A549 (cell line): ENCODE results near the gene AMACR. TPM values are rescaled to one million over a fixed set of nuclear protein-coding genes. Genes with fewer than 3 reads are reported as not detected.

Experiments
- ATAC-seq, 2 experiments: fragments of 200-7000 bp in 1 of 2; fragments of >200 bp in 1 of 2; cut with Nextera tagmentation in 1 of 2; cut with Tn5 transposase in 1 of 2; 3 replicates each; pipeline versions ENCODE4 v1.8.0 to v1.9.1; 2018 to 2020; ENCODE audit warnings: mild to moderate bottlenecking in 1 of 2, moderate library complexity in 1 of 2
- CTCF ChIA-PET: fragments of 300-600 bp; sonication (Branson Sonifier 250); formaldehyde crosslinking; extraction: SDS; loops from one replicate; lab custom pipeline; 2021; ENCODE audit warnings: antibody characterized with exemption, inconsistent platforms; lab: Yijun Ruan, JAX
- POLR2A ChIA-PET: fragments of 350-600 bp; formaldehyde crosslinking; extraction: SDS; loops from one replicate; lab custom pipeline; 2021; ENCODE audit warnings: antibody characterized with exemption, inconsistent platforms; lab: Yijun Ruan, JAX
- DNase-seq, 2 experiments: peaks; one replicate each; pipeline versions ENCODE4 v3.0.0 to v3.0.0-alpha.2; 2011 to 2016; ENCODE audit warnings: low read depth in 1 of 2, low spot score in 1 of 2
- FAIRE-seq: peaks from 2 replicates; lab custom pipeline; 2011; peaks lifted over from hg19 to GRCh38; lab: Jason Lieb, UNC
- H3K27ac ChIP-seq, 2 experiments: fragments of >200 bp; sonication (Bioruptor Twin); formaldehyde crosslinking; 3 replicates each; pipeline ENCODE4 v1.5.1; 2016 to 2017
- H3K4me1 ChIP-seq: fragments of >200 bp; sonication (Bioruptor Twin); formaldehyde crosslinking; 3 replicates; pipeline ENCODE4 v1.6.1; 2016
- H3K4me2 ChIP-seq: fragments of >200 bp; sonication (Bioruptor Twin); formaldehyde crosslinking; 3 replicates; pipeline ENCODE4 v1.6.1; 2016
- H3K4me3 ChIP-seq: fragments of >200 bp; sonication (Bioruptor Twin); formaldehyde crosslinking; 3 replicates; pipeline ENCODE4 v1.5.1; 2016
- H3K9me3 ChIP-seq: fragments of >200 bp; sonication (Bioruptor Twin); formaldehyde crosslinking; 3 replicates; pipeline ENCODE4 v1.6.1; 2016
- ATOH8 ChIP-seq: fragments of 250-450 bp; sonication (Bioruptor Pico); IDR thresholded peaks from 2 replicates; pipeline ENCODE4 v1.5.0; 2020; ENCODE audit warnings: low read depth, mild to moderate bottlenecking, moderate library complexity
- CBX2 ChIP-seq: fragments of 200-600 bp; sonication (generic); IDR thresholded peaks from 2 replicates; pipeline ENCODE4 v1.6.1; 2016; ENCODE audit warnings: low read depth, mild to moderate bottlenecking, borderline replicate concordance
- CEBPB ChIP-seq, 2 experiments: fragments of >200 bp in 1 of 2; sonication (Bioruptor Twin) in 1 of 2; formaldehyde crosslinking in 1 of 2; IDR thresholded peaks; 2 replicates each; pipeline ENCODE4 v1.6.1; 2012 to 2016
- CHD2 ChIP-seq: fragments of 150-350 bp; IDR thresholded peaks from 2 replicates; pipeline ENCODE4 v1.6.1; 2014; ENCODE audit warnings: low read length; ENCODE audit not compliant: partially characterized antibody
- E2F6 ChIP-seq: IDR thresholded peaks from 2 replicates; pipeline ENCODE4 v1.6.1; 2012; ENCODE audit warnings: low read depth, borderline replicate concordance
- ESRRA ChIP-seq: fragments of 150-350 bp; IDR thresholded peaks from 2 replicates; pipeline ENCODE4 v1.6.1; 2014; ENCODE audit warnings: mild to moderate bottlenecking, low read length, borderline replicate concordance
- FOSB ChIP-seq: fragments of 250-450 bp; sonication (Bioruptor Pico); IDR thresholded peaks from 2 replicates; pipeline ENCODE4 v1.5.0; 2020; ENCODE audit warnings: mild to moderate bottlenecking, moderate library complexity
- FOSL2 ChIP-seq, 2 experiments: fragments of 450-650 bp in 1 of 2; fragments of >200 bp in 1 of 2; sonication (Bioruptor Twin) in 1 of 2; formaldehyde crosslinking; IDR thresholded peaks; 2 replicates each; pipeline versions ENCODE4 v1.5.0 to v1.6.1; 2016 to 2020; ENCODE audit warnings: mild to moderate bottlenecking in 1 of 2, moderate library complexity in 1 of 2
- GATA3 ChIP-seq: IDR thresholded peaks from 2 replicates; pipeline ENCODE4 v1.6.1; 2012; ENCODE audit warnings: borderline replicate concordance
- HEYL ChIP-seq: fragments of 250-450 bp; sonication (Bioruptor Pico); IDR thresholded peaks from 2 replicates; pipeline ENCODE4 v1.8.0; 2021; ENCODE audit warnings: mild to moderate bottlenecking, moderate library complexity
- HMGXB4 ChIP-seq: fragments of 250-450 bp; sonication (Bioruptor Pico); IDR thresholded peaks from 2 replicates; pipeline ENCODE4 v1.5.0; 2021; ENCODE audit warnings: mild to moderate bottlenecking, moderate library complexity, borderline replicate concordance
- HOXA7 ChIP-seq: fragments of 250-450 bp; sonication (Bioruptor Pico); IDR thresholded peaks from 2 replicates; pipeline ENCODE4 v1.5.0; 2020; ENCODE audit warnings: mild to moderate bottlenecking, moderate library complexity
- JUNB ChIP-seq: fragments of >200 bp; sonication (Bioruptor Twin); formaldehyde crosslinking; IDR thresholded peaks from 2 replicates; pipeline ENCODE4 v1.6.1; 2016
- KDM1A ChIP-seq: fragments of 200-600 bp; sonication (generic); IDR thresholded peaks from 2 replicates; pipeline ENCODE4 v1.6.1; 2016; ENCODE audit warnings: low read depth, mild to moderate bottlenecking
- MAFK ChIP-seq: fragments of 450-650 bp; IDR thresholded peaks from 2 replicates; pipeline ENCODE4 v1.6.1; 2014; ENCODE audit not compliant: partially characterized antibody
- MAX ChIP-seq: IDR thresholded peaks from 2 replicates; pipeline ENCODE4 v1.6.1; 2012
- NPAS2 ChIP-seq: fragments of 250-450 bp; sonication (Bioruptor Pico); IDR thresholded peaks from 2 replicates; pipeline ENCODE4 v1.8.0; 2022; ENCODE audit warnings: mild to moderate bottlenecking, moderate library complexity, borderline replicate concordance
- PBX3 ChIP-seq: IDR thresholded peaks from 2 replicates; pipeline ENCODE4 v1.6.1; 2012
- POLR2AphosphoS2 ChIP-seq: conservative IDR thresholded peaks from 2 replicates; pipeline ENCODE4 v1.6.1; 2012; ENCODE audit warnings: low read length, improper control_type of control experiment, inconsistent platforms
- RCOR1 ChIP-seq: fragments of 150-350 bp; IDR thresholded peaks from 2 replicates; pipeline ENCODE4 v1.6.1; 2014; ENCODE audit warnings: antibody characterized with exemption, low read length, low read depth
- SREBF2 ChIP-seq: fragments of 450-650 bp; IDR thresholded peaks from 2 replicates; pipeline ENCODE4 v1.6.1; 2014; ENCODE audit warnings: mild to moderate bottlenecking, moderate library complexity
- ZC3H11A ChIP-seq: fragments of 450-650 bp; IDR thresholded peaks from 2 replicates; pipeline ENCODE4 v1.6.1; 2014; ENCODE audit warnings: antibody characterized with exemption, mild to moderate bottlenecking
- ZNF302 ChIP-seq: fragments of 250-450 bp; sonication (Bioruptor Pico); IDR thresholded peaks from 2 replicates; pipeline ENCODE4 v1.9.0; 2021; ENCODE audit warnings: inconsistent platforms, mild to moderate bottlenecking, moderate library complexity
- WGBS: methylation state at CpG from one replicate; pipeline ENCODE4 v1.1.6; 2017; ENCODE audit errors: missing lambda C conversion rate; 5-methylcytosine and 5-hydroxymethylcytosine counted together
- polyA plus RNA-seq, 4 experiments: library from polyadenylated mRNA; depleted of rRNA in 3 of 4; stranded (reverse); fragments of >200 nt; fragmentation: RNase III in 1 of 4; extraction: RNeasy Plus Mini Kit Qiagen cat#74134 plus additional on column Dnase treatment in 1 of 4; gene quantifications; 2 replicates in 3 of 4; 3 replicates in 1 of 4; pipeline ENCODE4 v1.2.3, GENCODE V29; 2011 to 2017

Gene AMACR
- polyA plus RNA-seq, 2 of the 4 experiments (the other 2 are of a cell fraction) = 21.1 to 30.1 TPM

GRCh38 chr5:33981408-33982162 is 26.3 kb downstream of the AMACR start:
- TF ChIP-seq SREBF2 = no peak
- no peak for TF ChIP-seq CEBPB (IDR thresholded peaks at IDR 0.05)
- no peak for ATAC-seq
- H3K9me3 ChIP-seq = no peaks in the 10 kb centered on the region
- no peak overlapping the region for H3K4me3 ChIP-seq
- 72% methylated on average over 8 of the region's 8 CpGs for WGBS
- H3K4me2 ChIP-seq = no peak overlapping the region
- ChIA-PET CTCF (interaction anchor here (0.8 to 2.1 kb wide), 3 partner anchors 11 to 546 kb away, joined by 3 to 12 read pairs (median 6); no protein-coding TSS in a partner anchor), POLR2A (no interaction called here)
- DNase-seq = no peak
- no peak overlapping the region for H3K27ac ChIP-seq
- FAIRE-seq = no peak
- no peaks in the 10 kb centered on the region for H3K4me1 ChIP-seq

- ChIA-PET POLR2A (no interaction called here), CTCF (interaction anchor here (3.3 kb wide), 1 partner anchor 10 kb away, joined by 18 read pairs; no protein-coding TSS in a partner anchor)
- H3K4me1 ChIP-seq = no peaks in the 10 kb centered on the region
- DNase-seq (no peak), FAIRE-seq (no peak), ATAC-seq (no peak)
- WGBS = 39% methylated on average over 3 of the region's 3 CpGs
- H3K9me3 ChIP-seq = no peaks in the 10 kb centered on the region
- TF ChIP-seq PBX3 (no peak), CHD2 (no peak), MAX (no peak), KDM1A (no peak), ESRRA (no peak), JUNB (no peak), NPAS2 (CRISPR knock-in tag) (no peak)
- no peak overlapping the region for H3K4me3 ChIP-seq
- H3K27ac ChIP-seq = no peak overlapping the region
- no peak overlapping the region for H3K4me2 ChIP-seq
Measured at GRCh38 chr5:33980030-33980429, 27.8 kb downstream of the AMACR start.

- DNase-seq (no peak), FAIRE-seq (no peak), ATAC-seq (no peak)
- no peak overlapping the region for H3K4me2 ChIP-seq
- H3K27ac ChIP-seq = no peak overlapping the region
- H3K9me3 ChIP-seq = no peaks in the 10 kb centered on the region
- H3K4me1 ChIP-seq = no peaks in the 10 kb centered on the region
- H3K4me3 ChIP-seq = no peak overlapping the region
- TF ChIP-seq FOSL2 (IDR thresholded peaks at IDR 0.05) (no peak), FOSL2 (CRISPR knock-in tag; IDR thresholded peaks at IDR 0.05) (no peak), GATA3 (no peak), POLR2AphosphoS2 (no peak), ZNF302 (CRISPR knock-in tag) (no peak), CBX2 (no peak), CEBPB (IDR thresholded peaks at IDR 0.05) (no peak), FOSB (CRISPR knock-in tag) (no peak), MAFK (no peak), HOXA7 (CRISPR knock-in tag) (no peak), E2F6 (no peak), HMGXB4 (CRISPR knock-in tag) (no peak), ZC3H11A (no peak), RCOR1 (no peak), HEYL (CRISPR knock-in tag) (no peak), ATOH8 (CRISPR knock-in tag) (no peak), ESRRA (no peak)
- ChIA-PET POLR2A (no interaction called here), CTCF (interaction anchor here (0.9 to 3.3 kb wide), 3 partner anchors 8 to 43 kb away, joined by 3 to 18 read pairs (median 4); no protein-coding TSS in a partner anchor)
- 15% methylated on average over 1 of the region's 1 CpG for WGBS
Measured at GRCh38 chr5:33978306-33978705, 29.5 kb downstream of the AMACR start.
